HepG2 (cell line): ENCODE results near the gene DOLK.

Experiments
- ELF1 ChIP-seq: sonication (generic); formaldehyde crosslinking; IDR thresholded peaks from 2 replicates; pipeline ENCODE4 v1.4.0; 2020; ENCODE audit warnings: missing genetic modification reagents
- HOXD1 ChIP-seq: sonication (generic); formaldehyde crosslinking; IDR thresholded peaks from 2 replicates; pipeline ENCODE4 v1.5.0; 2020; ENCODE audit warnings: missing genetic modification reagents
- RXRA ChIP-seq: sonication (generic); formaldehyde crosslinking; IDR thresholded peaks from 2 replicates; pipeline ENCODE4 v1.5.1; 2020; ENCODE audit warnings: missing genetic modification reagents
- SMC3 ChIP-seq: IDR thresholded peaks from 2 replicates; pipeline ENCODE4 v1.6.1; 2011; ENCODE audit warnings: low read length, improper control_type of control experiment
- TBP ChIP-seq: sonication (generic); formaldehyde crosslinking; IDR thresholded peaks from 2 replicates; pipeline ENCODE4 v1.5.0; 2020; ENCODE audit warnings: missing genetic modification reagents
- YY1 ChIP-seq: IDR thresholded peaks from 2 replicates; pipeline ENCODE4 v1.6.1; 2011; ENCODE audit warnings: low read length, low read depth, moderate library complexity, mild to moderate bottlenecking; ENCODE audit not compliant: insufficient read depth, insufficient replicate concordance
- ZNF335 ChIP-seq: sonication (generic); formaldehyde crosslinking; IDR thresholded peaks from 2 replicates; pipeline ENCODE4 v1.4.0; 2020; ENCODE audit warnings: missing genetic modification reagents
- TF ChIP-seq, protein P1 (sequence below): sonication (generic); formaldehyde crosslinking; IDR thresholded peaks from 2 replicates; pipeline ENCODE4 v1.5.0; 2020; ENCODE audit warnings: mild to moderate bottlenecking, missing genetic modification reagents, moderate library complexity
- TF ChIP-seq, protein P2 (sequence below): sonication (generic); formaldehyde crosslinking; IDR thresholded peaks from 2 replicates; pipeline ENCODE4 v1.5.0; 2020; ENCODE audit warnings: mild to moderate bottlenecking, missing genetic modification reagents, borderline replicate concordance
- TF ChIP-seq, protein P3 (sequence below): sonication (generic); formaldehyde crosslinking; IDR thresholded peaks from 2 replicates; pipeline ENCODE4 v1.4.0; 2020; ENCODE audit warnings: missing genetic modification reagents

DNA sequence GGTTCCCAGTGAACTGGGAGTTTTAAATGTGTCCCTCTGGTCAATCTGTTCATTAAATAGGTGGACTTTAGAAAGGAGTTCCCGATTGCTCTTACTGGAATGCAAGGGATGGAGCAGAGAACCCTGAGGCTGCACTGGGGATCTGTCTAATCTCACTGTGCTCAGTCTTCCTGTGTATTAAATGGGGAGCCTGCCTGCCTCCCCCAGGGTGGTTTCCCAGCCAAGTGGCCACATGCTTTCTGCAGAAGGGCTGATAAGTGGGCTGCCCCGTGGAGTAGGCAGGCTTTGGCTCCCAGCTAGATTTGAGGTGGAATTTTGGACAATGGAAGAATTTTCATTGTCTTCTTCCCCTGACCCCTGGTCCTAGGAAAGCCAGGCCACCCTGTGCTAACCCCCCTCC is 40.7 kb downstream of the DOLK start:
- TF ChIP-seq SMC3, result no peak
- no peak for TF ChIP-seq HOXD1 (CRISPR knock-in tag)
- no peak for TF ChIP-seq RXRA (CRISPR knock-in tag)
- TF ChIP-seq, protein P1, sequence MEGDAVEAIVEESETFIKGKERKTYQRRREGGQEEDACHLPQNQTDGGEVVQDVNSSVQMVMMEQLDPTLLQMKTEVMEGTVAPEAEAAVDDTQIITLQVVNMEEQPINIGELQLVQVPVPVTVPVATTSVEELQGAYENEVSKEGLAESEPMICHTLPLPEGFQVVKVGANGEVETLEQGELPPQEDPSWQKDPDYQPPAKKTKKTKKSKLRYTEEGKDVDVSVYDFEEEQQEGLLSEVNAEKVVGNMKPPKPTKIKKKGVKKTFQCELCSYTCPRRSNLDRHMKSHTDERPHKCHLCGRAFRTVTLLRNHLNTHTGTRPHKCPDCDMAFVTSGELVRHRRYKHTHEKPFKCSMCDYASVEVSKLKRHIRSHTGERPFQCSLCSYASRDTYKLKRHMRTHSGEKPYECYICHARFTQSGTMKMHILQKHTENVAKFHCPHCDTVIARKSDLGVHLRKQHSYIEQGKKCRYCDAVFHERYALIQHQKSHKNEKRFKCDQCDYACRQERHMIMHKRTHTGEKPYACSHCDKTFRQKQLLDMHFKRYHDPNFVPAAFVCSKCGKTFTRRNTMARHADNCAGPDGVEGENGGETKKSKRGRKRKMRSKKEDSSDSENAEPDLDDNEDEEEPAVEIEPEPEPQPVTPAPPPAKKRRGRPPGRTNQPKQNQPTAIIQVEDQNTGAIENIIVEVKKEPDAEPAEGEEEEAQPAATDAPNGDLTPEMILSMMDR (CRISPR knock-in tag), result no peak
- TF ChIP-seq TBP (CRISPR knock-in tag), result no peak
- TF ChIP-seq, protein P2, sequence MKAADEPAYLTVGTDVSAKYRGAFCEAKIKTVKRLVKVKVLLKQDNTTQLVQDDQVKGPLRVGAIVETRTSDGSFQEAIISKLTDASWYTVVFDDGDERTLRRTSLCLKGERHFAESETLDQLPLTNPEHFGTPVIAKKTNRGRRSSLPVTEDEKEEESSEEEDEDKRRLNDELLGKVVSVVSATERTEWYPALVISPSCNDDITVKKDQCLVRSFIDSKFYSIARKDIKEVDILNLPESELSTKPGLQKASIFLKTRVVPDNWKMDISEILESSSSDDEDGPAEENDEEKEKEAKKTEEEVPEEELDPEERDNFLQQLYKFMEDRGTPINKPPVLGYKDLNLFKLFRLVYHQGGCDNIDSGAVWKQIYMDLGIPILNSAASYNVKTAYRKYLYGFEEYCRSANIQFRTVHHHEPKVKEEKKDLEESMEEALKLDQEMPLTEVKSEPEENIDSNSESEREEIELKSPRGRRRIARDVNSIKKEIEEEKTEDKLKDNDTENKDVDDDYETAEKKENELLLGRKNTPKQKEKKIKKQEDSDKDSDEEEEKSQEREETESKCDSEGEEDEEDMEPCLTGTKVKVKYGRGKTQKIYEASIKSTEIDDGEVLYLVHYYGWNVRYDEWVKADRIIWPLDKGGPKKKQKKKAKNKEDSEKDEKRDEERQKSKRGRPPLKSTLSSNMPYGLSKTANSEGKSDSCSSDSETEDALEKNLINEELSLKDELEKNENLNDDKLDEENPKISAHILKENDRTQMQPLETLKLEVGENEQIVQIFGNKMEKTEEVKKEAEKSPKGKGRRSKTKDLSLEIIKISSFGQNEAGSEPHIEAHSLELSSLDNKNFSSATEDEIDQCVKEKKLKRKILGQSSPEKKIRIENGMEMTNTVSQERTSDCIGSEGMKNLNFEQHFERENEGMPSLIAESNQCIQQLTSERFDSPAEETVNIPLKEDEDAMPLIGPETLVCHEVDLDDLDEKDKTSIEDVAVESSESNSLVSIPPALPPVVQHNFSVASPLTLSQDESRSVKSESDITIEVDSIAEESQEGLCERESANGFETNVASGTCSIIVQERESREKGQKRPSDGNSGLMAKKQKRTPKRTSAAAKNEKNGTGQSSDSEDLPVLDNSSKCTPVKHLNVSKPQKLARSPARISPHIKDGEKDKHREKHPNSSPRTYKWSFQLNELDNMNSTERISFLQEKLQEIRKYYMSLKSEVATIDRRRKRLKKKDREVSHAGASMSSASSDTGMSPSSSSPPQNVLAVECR (CRISPR knock-in tag), result no peak
- no peak for TF ChIP-seq ELF1 (CRISPR knock-in tag)
- TF ChIP-seq, protein P3, sequence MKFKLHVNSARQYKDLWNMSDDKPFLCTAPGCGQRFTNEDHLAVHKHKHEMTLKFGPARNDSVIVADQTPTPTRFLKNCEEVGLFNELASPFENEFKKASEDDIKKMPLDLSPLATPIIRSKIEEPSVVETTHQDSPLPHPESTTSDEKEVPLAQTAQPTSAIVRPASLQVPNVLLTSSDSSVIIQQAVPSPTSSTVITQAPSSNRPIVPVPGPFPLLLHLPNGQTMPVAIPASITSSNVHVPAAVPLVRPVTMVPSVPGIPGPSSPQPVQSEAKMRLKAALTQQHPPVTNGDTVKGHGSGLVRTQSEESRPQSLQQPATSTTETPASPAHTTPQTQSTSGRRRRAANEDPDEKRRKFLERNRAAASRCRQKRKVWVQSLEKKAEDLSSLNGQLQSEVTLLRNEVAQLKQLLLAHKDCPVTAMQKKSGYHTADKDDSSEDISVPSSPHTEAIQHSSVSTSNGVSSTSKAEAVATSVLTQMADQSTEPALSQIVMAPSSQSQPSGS (CRISPR knock-in tag), result no peak
- no peak for TF ChIP-seq YY1
- TF ChIP-seq ZNF335, result no peak
